ENCODE results near the gene PIH1D2. TPM values are rescaled to one million over a fixed set of nuclear protein-coding genes. Genes with fewer than 3 reads are reported as not detected.

PIH1D2 gene
- 0.80 TPM for polyA plus RNA-seq (2013, experiment 1 of 2)
- polyA plus RNA-seq (2013, experiment 2 of 2) = 0.77 TPM

- DNase-seq = peak; percentile 95
- peak within 1 kb of the TSS; percentile 26 for H3K4ac ChIP-seq (ENCODE audit: low read depth, low read length)
- peaks cover 9% of the 10 kb centered on the region for H3K79me2 ChIP-seq (ENCODE audit: control insufficient read depth, insufficient read depth, low read length)
- no peak within 1 kb of the TSS for H2BK15ac ChIP-seq (replicated peaks; ENCODE audit: low read depth)
- no peak within 1 kb of the TSS for H2AK5ac ChIP-seq (ENCODE audit: low read length)
- H2BK120ac ChIP-seq (ENCODE audit: low read depth, low read length) = no peak within 1 kb of the TSS
- peaks cover 4% of the 10 kb centered on the region for H3K79me1 ChIP-seq (ENCODE audit: low read length)
- no peak within 1 kb of the TSS for H4K8ac ChIP-seq (ENCODE audit: low read depth, low read length)
- H3K36me3 ChIP-seq (ENCODE audit: control insufficient read depth, insufficient read depth, low read length) = peaks cover 2% of the 10 kb centered on the region
- H3K4me2 ChIP-seq (ENCODE audit: low read length) = peak within 1 kb of the TSS; percentile 95
- no peaks in the 10 kb centered on the region for H3K4me1 ChIP-seq (ENCODE audit: control insufficient read depth, low read depth, low read length)
- peak within 1 kb of the TSS; percentile 97 for H3K9ac ChIP-seq (ENCODE audit: low read length)
- H3K23ac ChIP-seq (ENCODE audit: low read length) = no peak within 1 kb of the TSS
- peak within 1 kb of the TSS; percentile 92 for H3K27ac ChIP-seq (ENCODE audit: low read depth, low read length)
- H3K27me3 ChIP-seq (ENCODE audit: insufficient read depth, low read length, poor library complexity) = no peaks in the 10 kb centered on the region
- H3K18ac ChIP-seq (ENCODE audit: low read length) = peak within 1 kb of the TSS; percentile 92
- H4K5ac ChIP-seq (ENCODE audit: low read length) = no peak within 1 kb of the TSS
- WGBS (ENCODE audit: extremely low coverage, insufficient coverage, low lambda C conversion rate) = no CpG with 5 or more reads among the region's 43 CpGs
- peak within 1 kb of the TSS; percentile 97 for H3K4me3 ChIP-seq (ENCODE audit: low read length)
- H3K56ac ChIP-seq (ENCODE audit: low read length) = peak within 1 kb of the TSS; percentile 94
- peak within 1 kb of the TSS; percentile 27 for H2BK5ac ChIP-seq (ENCODE audit: low read length)
Observed at GRCh38 chr11:112073941-112074811, at the start of gene PIH1D2, which contains the start of gene NKAPD1. Gene PIH1D2 (minus strand): TSS chr11:112074017. CDS start chr11:112073174, 843 bp downstream. Gene NKAPD1 (plus strand): TSS chr11:112074299. CDS start chr11:112075575, 1,276 bp downstream.

GRCh38 chr11:112123129-112123528 lies 49.3 kb upstream of the PIH1D2 start:
- no peaks in the 10 kb centered on the region for H3K36me3 ChIP-seq (ENCODE audit: control insufficient read depth, insufficient read depth, low read length)
- H3K27ac ChIP-seq (ENCODE audit: low read depth, low read length) = no peak overlapping the region
- no peak overlapping the region for H2BK120ac ChIP-seq (ENCODE audit: low read depth, low read length)
- H3K79me2 ChIP-seq (ENCODE audit: control insufficient read depth, insufficient read depth, low read length) = no peaks in the 10 kb centered on the region
- H3K4me2 ChIP-seq (ENCODE audit: low read length) = no peak overlapping the region
- H4K5ac ChIP-seq (ENCODE audit: low read length) = no peak overlapping the region
- DNase-seq = no peak
- H3K4ac ChIP-seq (ENCODE audit: low read depth, low read length) = no peak overlapping the region
- H3K79me1 ChIP-seq (ENCODE audit: low read length) = no peaks in the 10 kb centered on the region
- no peak overlapping the region for H3K9ac ChIP-seq (ENCODE audit: low read length)
- no peaks in the 10 kb centered on the region for H3K27me3 ChIP-seq (ENCODE audit: insufficient read depth, low read length, poor library complexity)
- H3K56ac ChIP-seq (ENCODE audit: low read length) = no peak overlapping the region
- WGBS (ENCODE audit: extremely low coverage, insufficient coverage, low lambda C conversion rate) = no CpG with 5 or more reads among the region's 4 CpGs
- H3K4me3 ChIP-seq (ENCODE audit: low read length) = no peak overlapping the region
- H2BK5ac ChIP-seq (ENCODE audit: low read length) = no peak overlapping the region
- H3K23ac ChIP-seq (ENCODE audit: low read length) = no peak overlapping the region
- no peak overlapping the region for H4K8ac ChIP-seq (ENCODE audit: low read depth, low read length)
- H3K18ac ChIP-seq (ENCODE audit: low read length) = no peak overlapping the region
- H2BK15ac ChIP-seq (replicated peaks; ENCODE audit: low read depth) = no peak overlapping the region
- no peak overlapping the region for H2AK5ac ChIP-seq (ENCODE audit: low read length)
- H3K4me1 ChIP-seq (ENCODE audit: control insufficient read depth, low read depth, low read length) = no peaks in the 10 kb centered on the region

- H3K36me3 ChIP-seq (ENCODE audit: control insufficient read depth, insufficient read depth, low read length) = no peaks in the 10 kb centered on the region
- no peaks in the 10 kb centered on the region for H3K79me2 ChIP-seq (ENCODE audit: control insufficient read depth, insufficient read depth, low read length)
- H3K4me1 ChIP-seq (ENCODE audit: control insufficient read depth, low read depth, low read length) = no peaks in the 10 kb centered on the region
- no peak overlapping the region for H2AK5ac ChIP-seq (ENCODE audit: low read length)
- H3K23ac ChIP-seq (ENCODE audit: low read length) = no peak overlapping the region
- no peak overlapping the region for H2BK120ac ChIP-seq (ENCODE audit: low read depth, low read length)
- H3K18ac ChIP-seq (ENCODE audit: low read length) = no peak overlapping the region
- no peaks in the 10 kb centered on the region for H3K27me3 ChIP-seq (ENCODE audit: insufficient read depth, low read length, poor library complexity)
- no peak overlapping the region for H4K5ac ChIP-seq (ENCODE audit: low read length)
- H2BK15ac ChIP-seq (replicated peaks; ENCODE audit: low read depth) = no peak overlapping the region
- no peak for DNase-seq
- no peak overlapping the region for H4K8ac ChIP-seq (ENCODE audit: low read depth, low read length)
- H3K79me1 ChIP-seq (ENCODE audit: low read length) = no peaks in the 10 kb centered on the region
- no peak overlapping the region for H3K4me3 ChIP-seq (ENCODE audit: low read length)
- no peak overlapping the region for H3K27ac ChIP-seq (ENCODE audit: low read depth, low read length)
- no peak overlapping the region for H3K4ac ChIP-seq (ENCODE audit: low read depth, low read length)
- no CpG with 5 or more reads among the region's 5 CpGs for WGBS (ENCODE audit: extremely low coverage, insufficient coverage, low lambda C conversion rate)
- no peak overlapping the region for H3K56ac ChIP-seq (ENCODE audit: low read length)
- H2BK5ac ChIP-seq (ENCODE audit: low read length) = no peak overlapping the region
- no peak overlapping the region for H3K9ac ChIP-seq (ENCODE audit: low read length)
- no peak overlapping the region for H3K4me2 ChIP-seq (ENCODE audit: low read length)
Observed at GRCh38 chr11:112121981-112122615, 48.3 kb upstream of the PIH1D2 start.

- H3K56ac ChIP-seq (ENCODE audit: low read length) = no peak overlapping the region
- WGBS (ENCODE audit: extremely low coverage, insufficient coverage, low lambda C conversion rate) = no CpG with 5 or more reads among the region's 2 CpGs
- H3K27ac ChIP-seq (ENCODE audit: low read depth, low read length) = no peak overlapping the region
- no peak for DNase-seq
- no peak overlapping the region for H3K9ac ChIP-seq (ENCODE audit: low read length)
- no peak overlapping the region for H3K4ac ChIP-seq (ENCODE audit: low read depth, low read length)
- H3K4me2 ChIP-seq (ENCODE audit: low read length) = no peak overlapping the region
- no peak overlapping the region for H2AK5ac ChIP-seq (ENCODE audit: low read length)
- no peak overlapping the region for H2BK15ac ChIP-seq (replicated peaks; ENCODE audit: low read depth)
- no peaks in the 10 kb centered on the region for H3K36me3 ChIP-seq (ENCODE audit: control insufficient read depth, insufficient read depth, low read length)
- H3K79me2 ChIP-seq (ENCODE audit: control insufficient read depth, insufficient read depth, low read length) = no peaks in the 10 kb centered on the region
- H3K27me3 ChIP-seq (ENCODE audit: insufficient read depth, low read length, poor library complexity) = no peaks in the 10 kb centered on the region
- H3K4me3 ChIP-seq (ENCODE audit: low read length) = no peak overlapping the region
- H4K8ac ChIP-seq (ENCODE audit: low read depth, low read length) = no peak overlapping the region
- no peak overlapping the region for H4K5ac ChIP-seq (ENCODE audit: low read length)
- H3K4me1 ChIP-seq (ENCODE audit: control insufficient read depth, low read depth, low read length) = no peaks in the 10 kb centered on the region
- H3K23ac ChIP-seq (ENCODE audit: low read length) = no peak overlapping the region
- H2BK5ac ChIP-seq (ENCODE audit: low read length) = no peak overlapping the region
- no peak overlapping the region for H2BK120ac ChIP-seq (ENCODE audit: low read depth, low read length)
- H3K18ac ChIP-seq (ENCODE audit: low read length) = no peak overlapping the region
- H3K79me1 ChIP-seq (ENCODE audit: low read length) = no peaks in the 10 kb centered on the region
Observed at GRCh38 chr11:112118176-112118575, 44.4 kb upstream of the PIH1D2 start.

- Histone ChIP-seq H3K79me1 (ENCODE audit: low read length) (no peaks in the 10 kb centered on the region), H2BK120ac (ENCODE audit: low read depth, low read length) (no peak overlapping the region), H3K4ac (ENCODE audit: low read depth, low read length) (no peak overlapping the region), H2BK15ac (replicated peaks; ENCODE audit: low read depth) (no peak overlapping the region), H3K27me3 (ENCODE audit: insufficient read depth, low read length, poor library complexity) (no peaks in the 10 kb centered on the region), H3K18ac (ENCODE audit: low read length) (no peak overlapping the region), H3K27ac (ENCODE audit: low read depth, low read length) (no peak overlapping the region), H3K9ac (ENCODE audit: low read length) (no peak overlapping the region), H3K36me3 (ENCODE audit: control insufficient read depth, insufficient read depth, low read length) (no peaks in the 10 kb centered on the region), H3K4me3 (ENCODE audit: low read length) (no peak overlapping the region), H3K23ac (ENCODE audit: low read length) (no peak overlapping the region), H4K8ac (ENCODE audit: low read depth, low read length) (no peak overlapping the region), H3K56ac (ENCODE audit: low read length) (no peak overlapping the region), H2AK5ac (ENCODE audit: low read length) (no peak overlapping the region), H3K4me2 (ENCODE audit: low read length) (no peak overlapping the region), H3K4me1 (ENCODE audit: control insufficient read depth, low read depth, low read length) (no peaks in the 10 kb centered on the region), H2BK5ac (ENCODE audit: low read length) (no peak overlapping the region), H3K79me2 (ENCODE audit: control insufficient read depth, insufficient read depth, low read length) (no peaks in the 10 kb centered on the region), H4K5ac (ENCODE audit: low read length) (no peak overlapping the region)
- WGBS (ENCODE audit: extremely low coverage, insufficient coverage, low lambda C conversion rate) = no CpG with 5 or more reads among the region's 5 CpGs
- DNase-seq = no peak
Observed at GRCh38 chr11:112115386-112115785, 41.6 kb upstream of the PIH1D2 start.
